SU-DHL-6 (cell line): Measurements from ENCODE around the gene LRP1B.

Experiments used
- CTCF ChIP-seq: fragments of 200-600 bp; sonication (generic); IDR thresholded peaks from one replicate; pipeline ENCODE4 v1.5.1; 2017; ENCODE audit warnings: antibody characterized with exemption, mild to moderate bottlenecking, low read length, moderate library complexity; ENCODE audit not compliant: insufficient read depth, poor library complexity, severe bottlenecking
- EZH2phosphoT487 ChIP-seq: fragments of 200-600 bp; sonication (generic), shearing (Covaris generic); conservative IDR thresholded peaks from 2 replicates; pipeline ENCODE4 v1.6.1; 2018; ENCODE audit warnings: mild to moderate bottlenecking, antibody characterized with exemption, low read length, moderate library complexity, mixed read lengths

GRCh38 chr2:141698500-141698899 is 432.3 kb downstream of the LRP1B start:
- no peak for TF ChIP-seq CTCF
- TF ChIP-seq EZH2phosphoT487: no peak
